Left forelimb (tissue), 1 donor: ENCODE data around the gene ITGB3.
A peak's percentile ranks its signal among the peaks of the same experiment; 100 is the strongest.
"Not testable (repeated sequence)": the region's sequence is repeated elsewhere in the genome, so short reads cannot be mapped to it uniquely, and the experiment has no call there.

Source experiments
- DNase-seq: peaks from one replicate; pipeline ENCODE4 v3.0.0-alpha.2; 2018; ENCODE audit warnings: low spot score

ITGB3 gene

GRCh38 chr17:47253541-47254402, at the start of gene ITGB3:
ITGB3 (plus strand) TSS chr17:47253827; CDS start chr17:47253862, 35 bp downstream.
- peak; percentile 82 for DNase-seq

DNA sequence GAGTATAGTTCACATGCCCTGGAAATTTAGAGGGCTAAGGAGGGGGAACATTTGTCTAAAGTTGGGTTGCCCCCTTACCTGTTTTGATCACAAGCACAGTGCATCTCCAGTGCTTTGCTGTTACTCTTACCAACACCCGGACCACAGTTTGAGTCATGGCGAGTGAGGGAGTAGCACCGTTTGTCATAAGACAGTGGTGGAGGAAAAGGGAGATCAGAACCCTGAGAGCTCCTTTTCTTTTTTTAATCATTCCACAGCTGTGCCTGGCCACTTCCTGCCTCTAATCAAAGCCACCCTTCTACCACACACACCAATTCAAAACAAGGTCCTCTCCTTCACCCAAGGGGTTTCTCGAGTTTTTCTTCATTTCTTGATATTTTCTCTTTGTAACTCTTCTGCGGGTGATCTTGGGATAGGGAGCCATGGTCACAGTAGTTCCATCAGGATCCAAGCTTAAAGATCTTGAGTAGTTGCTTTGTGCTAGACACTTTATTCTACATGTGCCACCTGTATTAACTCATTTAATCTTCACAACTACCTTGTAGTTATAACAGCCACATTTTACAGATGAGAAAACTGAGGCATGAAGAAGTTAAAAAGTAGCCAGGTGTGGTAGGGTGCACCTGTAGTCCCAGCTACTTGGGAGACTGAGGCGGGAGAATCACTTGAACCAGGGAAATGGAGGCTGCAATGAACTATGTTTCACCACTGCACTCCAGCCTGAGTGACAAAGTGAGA, 49.5 kb upstream of the ITGB3 start:
- DNase-seq = no peak

GRCh38 chr17:47204722-47205418, 48.8 kb upstream of the ITGB3 start:
- DNase-seq = no peak

DNA sequence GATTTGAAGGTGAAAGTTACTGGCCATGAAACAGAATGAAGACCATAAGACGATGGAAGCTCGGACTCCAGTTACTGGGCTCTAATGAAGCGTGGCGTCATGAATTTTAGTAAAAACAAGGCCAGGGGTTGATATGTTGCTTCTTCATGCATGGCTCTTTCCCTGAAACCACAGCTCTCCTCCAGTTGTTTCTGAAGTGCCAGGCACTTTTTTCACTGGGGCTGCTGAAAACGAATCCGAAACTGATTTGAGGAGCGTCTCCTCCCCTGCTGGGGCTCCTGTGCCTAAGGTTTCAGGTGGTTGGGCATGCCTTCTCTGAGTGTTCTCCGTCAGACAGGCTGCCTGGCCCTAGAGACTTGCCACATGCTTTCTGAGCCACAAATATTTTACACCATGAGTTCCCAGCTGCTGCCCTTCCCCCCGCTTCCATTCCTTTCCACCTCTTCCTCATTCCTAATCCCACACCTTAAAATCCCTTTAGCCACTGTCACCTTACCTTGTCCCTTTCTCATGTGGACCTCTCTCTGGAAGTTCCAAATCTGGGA, 48.1 kb upstream of the ITGB3 start:
- DNase-seq = no peak

DNA sequence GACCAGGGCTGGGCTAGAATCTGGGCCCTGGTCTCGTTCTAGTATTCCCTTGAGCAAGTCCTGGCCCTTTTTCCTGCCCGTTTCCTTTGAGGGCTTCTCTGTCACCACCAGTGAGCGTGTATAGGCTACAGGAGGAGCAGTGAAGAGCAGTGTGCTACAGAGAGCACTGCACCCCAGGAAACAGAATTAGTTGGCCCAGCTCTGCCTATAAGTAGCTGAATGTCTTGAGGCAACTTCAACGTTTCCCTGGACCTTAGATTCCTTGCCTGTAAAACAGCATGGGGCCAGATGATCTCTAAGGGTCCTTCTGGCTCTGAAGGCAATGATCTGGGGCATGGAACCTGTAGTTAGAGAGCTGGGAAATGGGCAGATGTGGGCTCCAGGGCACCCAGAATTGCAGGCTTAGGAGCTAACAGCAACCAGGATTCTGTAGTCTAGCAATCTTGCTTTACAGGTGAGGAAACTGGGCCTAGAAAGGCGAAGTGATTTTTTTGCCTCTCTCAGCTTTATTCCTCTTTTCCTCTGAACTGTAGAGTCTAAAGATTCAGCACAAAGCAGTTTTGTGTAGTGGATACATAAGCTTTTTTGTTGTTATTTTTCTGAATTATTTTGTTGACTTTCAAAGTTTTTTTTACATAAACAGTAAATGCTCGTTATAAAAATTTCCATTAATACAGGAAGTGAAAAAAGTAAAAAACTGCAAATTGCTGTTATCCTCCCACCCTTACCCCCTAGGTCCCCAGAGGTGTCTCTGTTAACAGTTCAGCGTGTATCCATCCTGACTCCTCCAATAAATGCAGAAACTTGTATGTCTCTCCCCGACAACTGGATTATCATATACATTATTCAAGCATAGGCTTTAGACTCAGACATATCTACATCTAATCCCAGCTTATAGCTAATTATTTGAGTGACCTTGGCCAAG, 46.2 kb upstream of the ITGB3 start:
- no peak for DNase-seq

- DNase-seq = no peak
These were observed 44.7 kb upstream of the ITGB3 start, which contains the start of gene MYL4 for GRCh38 chr17:47208744-47209488. MYL4 (plus strand) TSS chr17:47209348; CDS start chr17:47209423, 75 bp downstream.

GRCh38 chr17:47209499-47209898, 44.1 kb upstream of the ITGB3 start:
- DNase-seq = no peak

GRCh38 chr17:47210105-47210504, 43.5 kb upstream of the ITGB3 start:
- DNase-seq = no peak

- DNase-seq = no peak
These were observed 42.8 kb upstream of the ITGB3 start for GRCh38 chr17:47210779-47211178.

DNA sequence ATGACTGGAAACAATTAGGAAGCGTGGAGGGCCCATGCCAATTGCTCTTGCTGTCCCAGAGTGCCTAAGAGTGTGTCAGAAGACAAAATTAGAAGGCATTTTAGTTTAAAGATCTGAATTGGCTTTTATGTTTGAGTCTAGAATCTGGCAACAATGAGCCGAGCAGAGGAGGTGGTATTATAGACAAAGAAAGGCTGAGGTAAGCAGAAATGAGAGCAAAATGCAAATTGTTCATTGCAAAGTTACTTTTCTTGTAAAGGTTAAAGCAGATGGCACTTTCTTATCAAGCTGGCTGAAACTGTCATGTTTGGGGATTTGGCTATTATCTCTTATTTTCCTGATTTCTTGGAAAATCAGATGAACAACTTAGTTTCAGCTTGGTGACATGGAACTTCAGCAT, 41.2 kb upstream of the ITGB3 start:
- DNase-seq = no peak

- no peak for DNase-seq
These were observed 40.1 kb upstream of the ITGB3 start for GRCh38 chr17:47213540-47213939.

DNA sequence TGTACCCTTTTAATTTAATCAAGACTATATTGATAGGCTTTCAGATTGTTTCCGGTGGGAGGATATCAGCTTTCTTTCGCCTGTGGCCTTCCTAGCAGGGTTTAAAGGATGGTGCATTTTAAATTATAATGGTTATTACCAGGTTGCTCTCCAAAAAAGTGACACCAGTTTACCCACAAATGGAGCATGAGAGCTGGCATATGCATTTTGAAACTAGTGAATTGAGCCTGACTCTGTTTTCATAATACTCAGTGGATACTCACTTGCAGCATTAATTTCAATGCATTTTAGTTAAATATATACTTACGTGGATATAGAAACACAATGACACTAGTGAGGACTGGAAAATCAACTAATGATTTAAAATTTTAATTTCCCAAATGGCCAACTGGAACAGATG, 38.7 kb upstream of the ITGB3 start:
- no peak for DNase-seq

DNA sequence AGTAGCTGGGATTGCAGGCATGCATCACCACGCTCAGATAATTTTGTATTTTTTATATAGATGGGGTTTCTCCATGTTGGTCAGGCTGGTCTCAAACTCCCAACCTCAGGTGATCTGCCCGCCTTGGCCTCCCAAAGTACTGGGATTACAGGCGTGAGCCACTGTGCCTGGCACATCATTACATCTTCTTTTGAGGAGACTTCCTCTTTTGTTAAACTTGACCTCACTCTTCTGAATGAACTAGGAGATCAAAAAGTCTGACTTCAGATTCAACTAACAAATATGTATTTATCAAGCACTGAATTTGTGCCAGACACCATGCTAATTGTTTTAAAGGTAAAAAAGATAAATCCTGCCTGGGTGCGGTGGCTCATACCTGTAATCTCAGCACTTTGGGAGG, 36.8 kb upstream of the ITGB3 start:
- not testable (repeated sequence) for DNase-seq

- DNase-seq = not testable (repeated sequence)
These were observed 36.3 kb upstream of the ITGB3 start for GRCh38 chr17:47217279-47217678.

- DNase-seq = no peak
These were observed 34.7 kb upstream of the ITGB3 start for GRCh38 chr17:47218896-47219430.

DNA sequence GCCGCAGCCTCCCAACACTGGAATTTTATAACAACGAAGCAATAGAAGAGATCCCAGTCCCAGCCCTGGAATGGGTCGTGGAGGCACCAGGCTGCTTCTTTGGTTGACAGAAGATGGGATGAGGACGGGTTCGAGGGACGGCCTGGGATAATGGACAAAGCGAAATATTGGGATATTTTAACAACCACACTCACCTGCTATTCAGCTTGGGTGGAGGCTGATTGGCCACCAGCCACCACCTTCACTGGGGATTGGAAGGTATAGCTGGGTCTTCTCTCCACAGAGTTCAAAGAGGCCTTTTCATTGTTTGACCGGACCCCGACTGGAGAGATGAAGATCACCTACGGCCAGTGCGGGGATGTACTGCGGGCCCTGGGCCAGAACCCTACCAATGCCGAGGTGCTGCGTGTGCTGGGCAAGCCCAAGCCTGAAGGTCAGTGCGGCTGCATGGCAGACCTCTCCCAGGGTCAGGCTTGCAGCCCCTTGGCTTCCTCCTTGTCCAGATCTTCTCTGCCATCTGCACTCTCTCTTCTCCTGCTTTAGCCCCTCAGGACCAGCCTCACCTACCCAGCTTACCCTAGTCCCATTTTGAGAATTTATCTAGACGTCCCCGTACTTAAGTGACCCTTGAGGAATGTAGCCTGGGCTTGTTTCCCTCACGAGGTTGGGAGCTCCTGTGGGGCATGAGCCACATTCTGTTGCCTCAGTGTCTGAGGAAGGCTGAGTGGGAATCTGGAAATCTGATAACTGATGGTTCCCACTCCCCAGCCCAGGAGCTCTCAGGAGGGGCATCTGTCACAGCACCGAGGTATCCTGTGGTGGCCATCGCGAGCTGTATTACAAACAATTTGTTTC, 33.8 kb upstream of the ITGB3 start:
- DNase-seq = no peak

- peak; percentile 23 for DNase-seq
These were observed 33.1 kb upstream of the ITGB3 start for GRCh38 chr17:47220531-47220999.

DNA sequence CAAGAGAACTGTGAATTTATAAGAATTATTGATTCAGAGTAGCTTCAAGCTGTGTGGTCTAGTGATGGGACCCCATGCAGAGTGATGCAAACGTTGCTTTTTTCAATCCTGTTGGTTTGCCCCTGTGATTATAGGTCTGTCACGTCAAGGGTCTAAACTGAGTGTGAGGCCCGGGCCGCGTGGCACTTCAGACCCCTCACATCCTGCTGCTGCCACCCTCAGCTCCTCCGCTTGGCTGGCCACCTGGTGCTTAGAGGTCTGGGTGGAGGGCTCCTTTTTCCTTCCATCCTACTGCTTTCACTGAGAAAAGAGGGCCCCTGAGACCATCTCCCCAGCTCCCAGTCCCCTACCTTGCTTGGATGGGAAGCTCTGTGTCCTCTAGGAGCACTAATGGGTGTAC, 32.5 kb upstream of the ITGB3 start:
- peak; percentile 45 for DNase-seq

- no peak for DNase-seq
These were observed 31.6 kb upstream of the ITGB3 start for GRCh38 chr17:47222047-47222446.
